Measurements from ENCODE around the gene DELE1. TPM values are rescaled to one million over a fixed set of nuclear protein-coding genes. Genes with fewer than 3 reads are reported as not detected.

DELE1 gene
- total and polyA plus RNA-seq, 7 experiments from 2014 or later = 26.4 to 101 (median 84.3) TPM

DNA sequence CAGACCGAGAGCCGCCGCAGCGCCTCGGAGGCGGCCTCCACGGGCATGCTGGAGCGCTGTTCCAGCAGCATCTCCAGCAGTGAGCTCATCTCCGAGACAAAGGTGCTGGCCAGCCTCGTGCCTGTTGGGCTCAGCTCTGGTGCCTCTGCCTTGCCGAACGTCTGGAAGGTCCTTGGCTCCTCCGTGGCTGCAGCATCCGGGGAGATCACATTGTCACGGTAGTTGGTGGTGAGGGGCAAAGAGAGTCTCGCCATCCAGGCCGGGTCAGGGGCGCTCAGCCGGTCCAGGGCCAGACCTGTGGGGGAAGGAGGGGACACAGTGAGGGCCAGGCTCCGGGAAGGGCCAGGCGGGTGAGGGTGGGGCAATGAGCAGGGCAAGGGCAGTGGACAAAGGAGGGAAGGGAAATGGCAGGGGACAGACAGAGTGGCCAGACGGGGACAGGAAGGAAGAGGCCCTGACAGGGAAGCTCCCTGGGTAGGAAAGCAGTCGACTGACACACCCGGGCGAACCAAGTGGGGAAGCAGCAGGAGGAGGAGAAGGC lies 21.9 kb downstream of the DELE1 start:
- Mint-ChIP-seq H3K27ac (peak overlapping the region in 1 of 9 donors; percentile 24), H3K9me3 (no peaks in the 10 kb centered on the region), H3K36me3 (peaks cover 0 to 1% (median 0%) of the 10 kb centered on the region in 5 donors), H3K4me3 (no peak overlapping the region), H3K4me1 (peaks cover 0 to 21% (median 4%) of the 10 kb centered on the region in 7 donors), H3K27me3 (no peaks in the 10 kb centered on the region)
- CTCF ChIA-PET = interaction anchor here (0.7 to 1.0 kb wide), 2 partner anchors 15 kb away, joined by 3 read pairs; no protein-coding TSS in a partner anchor
- ATAC-seq (peak; percentile 49), DNase-seq (no peak)
- H3K4me1 ChIP-seq (ENCODE audit: control insufficient read depth in 2 of 2, insufficient read depth in 2 of 2, low read length in 2 of 2) = no peaks in the 10 kb centered on the region
- H3K36me3 ChIP-seq (ENCODE audit: control insufficient read depth in 2 of 3, insufficient read depth in 3 of 3, low read length in 3 of 3) = peaks cover 0 to 4% (median 0%) of the 10 kb centered on the region in 3 experiments
- no peaks in the 10 kb centered on the region for H3K9me3 ChIP-seq (ENCODE audit: control insufficient read depth in 2 of 3, low read length in 3 of 3)
- POLR2A ChIA-PET = interaction anchor here (1.3 kb wide), 1 partner anchor 23 kb away, joined by 3 read pairs; no protein-coding TSS in a partner anchor
- H3K27me3 ChIP-seq (ENCODE audit: control insufficient read depth in 2 of 2, insufficient read depth in 2 of 2, low read length in 2 of 2) = no peaks in the 10 kb centered on the region
- H3K27ac ChIP-seq (ENCODE audit: low read depth, low read length) = no peak overlapping the region
- intact Hi-C loops (cut with micrococcal nuclease) = no loop called here
- no peak overlapping the region for H3K4me3 ChIP-seq (ENCODE audit: low read length)

- DNase-seq = no peak
- POLR2A ChIA-PET = interaction anchor here (0.6 kb wide), 1 partner anchor 23 kb away, joined by 3 read pairs; no protein-coding TSS in a partner anchor
- no peaks in the 10 kb centered on the region for H3K9me3 Mint-ChIP-seq
- peaks cover 6 to 22% (median 13%) of the 10 kb centered on the region in 7 donors for H3K4me1 Mint-ChIP-seq
- H3K4me3 Mint-ChIP-seq = no peak overlapping the region
- no peaks in the 10 kb centered on the region for H3K9me3 ChIP-seq (ENCODE audit: control insufficient read depth in 2 of 3, low read length in 3 of 3)
- no peak overlapping the region for H3K4me3 ChIP-seq (ENCODE audit: low read length)
- H3K4me1 ChIP-seq (ENCODE audit: control insufficient read depth in 2 of 2, insufficient read depth in 2 of 2, low read length in 2 of 2) = peaks cover 0 to 8% of the 10 kb centered on the region in 2 donors
- H3K36me3 ChIP-seq (ENCODE audit: control insufficient read depth in 2 of 3, insufficient read depth in 3 of 3, low read length in 3 of 3) = no peaks in the 10 kb centered on the region
- H3K27ac ChIP-seq (ENCODE audit: low read depth, low read length) = no peak overlapping the region
- ATAC-seq = no peak
- no peaks in the 10 kb centered on the region for H3K36me3 Mint-ChIP-seq
- no peaks in the 10 kb centered on the region for H3K27me3 Mint-ChIP-seq
- H3K27me3 ChIP-seq (ENCODE audit: control insufficient read depth in 2 of 2, insufficient read depth in 2 of 2, low read length in 2 of 2) = no peaks in the 10 kb centered on the region
- CTCF ChIA-PET = interaction anchor here (0.5 to 2.5 kb wide), 2 partner anchors 13 to 60 kb away, joined by 3 to 15 read pairs; no protein-coding TSS in a partner anchor
- H3K27ac Mint-ChIP-seq = peak overlapping the region in 2 of 9 donors; percentile 46 to 60
- intact Hi-C loops (cut with micrococcal nuclease) = no loop called here
Measured at GRCh38 chr5:141947316-141947715, 23.6 kb downstream of the DELE1 start.

DNA sequence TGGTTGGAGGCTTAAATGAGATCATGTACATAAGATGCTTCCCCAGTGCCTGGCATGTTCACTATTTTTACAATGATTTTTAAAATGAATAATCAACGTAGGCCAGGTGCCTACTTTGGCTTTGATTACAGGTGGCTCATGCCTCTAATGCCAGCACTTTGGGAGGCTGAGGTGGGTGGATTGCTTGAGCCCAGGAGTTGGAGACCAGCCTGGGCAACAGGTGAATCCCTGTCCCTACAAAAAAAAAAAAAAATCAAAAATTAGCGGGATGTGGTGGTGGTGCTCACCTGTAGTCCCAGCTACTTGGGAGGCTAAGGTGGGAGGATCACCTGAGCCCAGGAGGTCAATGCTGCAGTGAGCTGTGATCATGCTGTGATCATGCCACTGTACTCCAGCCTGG lies 25.1 kb downstream of the DELE1 start:
- no peaks in the 10 kb centered on the region for H3K27me3 Mint-ChIP-seq
- no peaks in the 10 kb centered on the region for H3K36me3 Mint-ChIP-seq
- H3K36me3 ChIP-seq (ENCODE audit: control insufficient read depth in 2 of 3, insufficient read depth in 3 of 3, low read length in 3 of 3) = no peaks in the 10 kb centered on the region
- H3K9me3 Mint-ChIP-seq = no peaks in the 10 kb centered on the region
- peaks cover 0 to 10% of the 10 kb centered on the region in 2 donors for H3K4me1 ChIP-seq (ENCODE audit: control insufficient read depth in 2 of 2, insufficient read depth in 2 of 2, low read length in 2 of 2)
- no peak overlapping the region for H3K4me3 ChIP-seq (ENCODE audit: low read length)
- no peak overlapping the region for H3K4me3 Mint-ChIP-seq
- H3K9me3 ChIP-seq (ENCODE audit: control insufficient read depth in 2 of 3, low read length in 3 of 3) = no peaks in the 10 kb centered on the region
- ATAC-seq (no peak), DNase-seq (no peak)
- H3K27me3 ChIP-seq (ENCODE audit: control insufficient read depth in 2 of 2, insufficient read depth in 2 of 2, low read length in 2 of 2) = no peaks in the 10 kb centered on the region
- ChIA-PET CTCF (interaction anchor here (2.5 kb wide), 1 partner anchor 12 kb away, joined by 15 read pairs; no protein-coding TSS in a partner anchor), POLR2A (interaction anchor here (0.6 kb wide), 1 partner anchor 69 kb away, joined by 3 read pairs; no protein-coding TSS in a partner anchor)
- peaks cover 7 to 19% (median 14%) of the 10 kb centered on the region in 7 donors for H3K4me1 Mint-ChIP-seq
- intact Hi-C loops (cut with micrococcal nuclease) = no loop called here
- no peak overlapping the region for H3K27ac ChIP-seq (ENCODE audit: low read depth, low read length)
- H3K27ac Mint-ChIP-seq = no peak overlapping the region

DNA sequence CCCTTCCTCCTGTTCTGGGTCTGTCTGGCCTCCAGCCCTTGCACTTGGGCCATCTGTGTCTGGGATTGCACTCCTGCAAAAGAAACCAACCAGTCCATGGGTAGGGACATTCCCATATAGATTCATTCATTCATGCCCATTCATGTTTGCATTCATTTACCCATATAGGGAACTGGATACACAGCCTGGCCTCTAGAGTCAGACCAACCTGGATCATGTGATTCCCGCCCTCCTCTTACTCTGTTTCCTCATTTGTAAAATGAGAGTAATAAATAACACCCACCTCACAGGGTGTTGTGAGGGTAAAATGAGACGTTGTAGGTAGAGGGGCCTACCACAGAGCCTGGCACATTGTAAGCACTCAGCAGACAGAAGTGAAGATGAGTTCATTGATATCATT lies 25.8 kb downstream of the DELE1 start:
- ATAC-seq (no peak), DNase-seq (no peak)
- no peak overlapping the region for H3K4me3 Mint-ChIP-seq
- Histone ChIP-seq H3K9me3 (ENCODE audit: control insufficient read depth in 2 of 3, low read length in 3 of 3) (no peaks in the 10 kb centered on the region), H3K36me3 (ENCODE audit: control insufficient read depth in 2 of 3, insufficient read depth in 3 of 3, low read length in 3 of 3) (no peaks in the 10 kb centered on the region), H3K27ac (ENCODE audit: low read depth, low read length) (no peak overlapping the region), H3K4me1 (ENCODE audit: control insufficient read depth in 2 of 2, insufficient read depth in 2 of 2, low read length in 2 of 2) (peaks cover 0 to 10% of the 10 kb centered on the region in 2 donors), H3K4me3 (ENCODE audit: low read length) (no peak overlapping the region), H3K27me3 (ENCODE audit: control insufficient read depth in 2 of 2, insufficient read depth in 2 of 2, low read length in 2 of 2) (no peaks in the 10 kb centered on the region)
- peak overlapping the region in 1 of 9 donors; percentile 36 for H3K27ac Mint-ChIP-seq
- H3K27me3 Mint-ChIP-seq = no peaks in the 10 kb centered on the region
- intact Hi-C loops (cut with micrococcal nuclease) = no loop called here
- ChIA-PET POLR2A (interaction anchor here (0.6 kb wide), 1 partner anchor 69 kb away, joined by 3 read pairs; no protein-coding TSS in a partner anchor), CTCF (interaction anchor here (2.5 kb wide), 1 partner anchor 11 kb away, joined by 15 read pairs; no protein-coding TSS in a partner anchor)
- peaks cover 0 to 5% (median 0%) of the 10 kb centered on the region in 5 donors for H3K36me3 Mint-ChIP-seq
- peaks cover 9 to 23% (median 16%) of the 10 kb centered on the region in 7 donors for H3K4me1 Mint-ChIP-seq
- H3K9me3 Mint-ChIP-seq = no peaks in the 10 kb centered on the region

DNA sequence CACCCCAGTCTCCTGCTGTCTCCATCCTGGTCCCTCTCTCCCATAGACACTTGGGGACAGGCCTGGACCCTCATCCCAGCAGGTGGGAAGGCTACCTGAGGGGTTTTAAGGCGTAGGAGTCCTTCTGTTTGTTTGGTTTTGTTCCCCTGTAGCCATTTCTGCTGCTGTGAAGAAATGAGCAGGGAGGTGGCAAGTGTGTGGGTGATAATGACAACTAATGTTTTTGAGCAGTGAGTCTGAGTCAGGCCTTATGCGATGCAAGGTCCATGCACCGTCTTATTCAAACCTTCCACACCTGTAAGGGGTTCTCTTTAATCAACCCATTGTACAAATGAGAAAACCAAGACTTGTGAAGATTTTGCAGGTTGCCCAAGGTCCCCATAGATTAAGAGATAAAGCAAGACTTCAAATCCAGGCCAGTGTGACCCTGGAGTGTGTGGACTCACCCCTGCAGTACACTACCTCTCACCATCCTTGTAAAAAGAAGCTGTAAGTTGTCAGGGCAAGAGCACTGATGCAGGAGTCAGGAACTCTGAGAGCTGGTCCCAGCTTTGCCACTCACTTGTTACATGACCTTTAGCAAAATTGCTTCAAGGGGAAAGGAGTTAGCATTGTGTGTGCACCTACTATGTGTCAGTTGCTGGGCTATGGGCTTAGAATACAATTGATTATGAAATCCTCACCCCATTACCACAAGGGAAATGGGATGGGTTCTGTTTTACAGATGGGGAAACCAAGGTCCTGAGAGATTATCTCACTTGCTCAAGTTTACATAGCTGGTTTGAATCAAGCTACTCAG lies 26.7 kb downstream of the DELE1 start:
- POLR2A ChIA-PET = interaction anchor here (1.1 kb wide), 1 partner anchor 9 kb away, joined by 3 read pairs; no protein-coding TSS in a partner anchor
- H3K4me1 Mint-ChIP-seq = peaks cover 9 to 25% (median 15%) of the 10 kb centered on the region in 7 donors

GRCh38 chr5:141951332-141951781 lies 27.7 kb downstream of the DELE1 start:
- Mint-ChIP-seq H3K27ac (peak overlapping the region in 6 of 9 donors; percentile 10 to 72 (median 42)), H3K4me3 (peak overlapping the region in 8 of 10 donors; percentile 45 to 68 (median 58))
- peak in 5 of 9 donors; percentile 21 to 25 (median 22) for DNase-seq

More for the DNA sequence above, 26.7 kb downstream of the DELE1 start:
- no peak for ATAC-seq
- no peaks in the 10 kb centered on the region for H3K9me3 ChIP-seq (ENCODE audit: control insufficient read depth in 2 of 3, low read length in 3 of 3)
- no peak overlapping the region for H3K4me3 ChIP-seq (ENCODE audit: low read length)
- Mint-ChIP-seq H3K4me3 (no peak overlapping the region), H3K27me3 (no peaks in the 10 kb centered on the region), H3K9me3 (no peaks in the 10 kb centered on the region), H3K27ac (peak overlapping the region in 1 of 9 donors; percentile 36), H3K36me3 (peaks cover 0 to 6% (median 0%) of the 10 kb centered on the region in 5 donors)
- CTCF ChIA-PET = interaction anchor here (0.9 kb wide), 1 partner anchor 198 kb away, joined by 3 read pairs; no protein-coding TSS in a partner anchor
- H3K27me3 ChIP-seq (ENCODE audit: control insufficient read depth in 2 of 2, insufficient read depth in 2 of 2, low read length in 2 of 2) = no peaks in the 10 kb centered on the region
- H3K36me3 ChIP-seq (ENCODE audit: control insufficient read depth in 2 of 3, insufficient read depth in 3 of 3, low read length in 3 of 3) = no peaks in the 10 kb centered on the region
- H3K4me1 ChIP-seq (ENCODE audit: control insufficient read depth in 2 of 2, insufficient read depth in 2 of 2, low read length in 2 of 2) = peaks cover 0 to 10% of the 10 kb centered on the region in 2 donors
- DNase-seq = no peak
- no peak overlapping the region for H3K27ac ChIP-seq (ENCODE audit: low read depth, low read length)
- intact Hi-C loops (cut with micrococcal nuclease) = no loop called here

More at GRCh38 chr5:141951332-141951781, 27.7 kb downstream of the DELE1 start:
- H3K9me3 Mint-ChIP-seq = no peaks in the 10 kb centered on the region
- ChIA-PET POLR2A (no interaction called here), CTCF (interaction anchor here (0.9 kb wide), 1 partner anchor 197 kb away, joined by 3 read pairs; no protein-coding TSS in a partner anchor)
- Histone ChIP-seq H3K9me3 (ENCODE audit: control insufficient read depth in 2 of 3, low read length in 3 of 3) (no peaks in the 10 kb centered on the region), H3K36me3 (ENCODE audit: control insufficient read depth in 2 of 3, insufficient read depth in 3 of 3, low read length in 3 of 3) (no peaks in the 10 kb centered on the region), H3K4me3 (ENCODE audit: low read length) (no peak overlapping the region), H3K4me1 (ENCODE audit: control insufficient read depth in 2 of 2, insufficient read depth in 2 of 2, low read length in 2 of 2) (peaks cover 0 to 10% of the 10 kb centered on the region in 2 donors), H3K27me3 (ENCODE audit: control insufficient read depth in 2 of 2, insufficient read depth in 2 of 2, low read length in 2 of 2) (no peaks in the 10 kb centered on the region), H3K27ac (ENCODE audit: low read depth, low read length) (no peak overlapping the region)
- no peaks in the 10 kb centered on the region for H3K27me3 Mint-ChIP-seq
- ATAC-seq = peak; percentile 68
- peaks cover 9 to 25% (median 15%) of the 10 kb centered on the region in 7 donors for H3K4me1 Mint-ChIP-seq
- intact Hi-C loops (cut with micrococcal nuclease) = no loop called here
- peaks cover 0 to 6% (median 0%) of the 10 kb centered on the region in 5 donors for H3K36me3 Mint-ChIP-seq
